HG02623 (cell line): ENCODE data around the gene GRID2.

ENCODE experiments used
- ATAC-seq: cut with Tn5 transposase; IDR thresholded peaks from one replicate; pipeline ENCODE4 v1.9.1; 2021; ENCODE audit warnings: moderate library complexity; ENCODE audit not compliant: unreplicated experiment

The GRID2 gene

GRCh38 chr4:93373893-93374860 is 1070.4 kb downstream of the GRID2 start:
- ATAC-seq, result no peak

DNA sequence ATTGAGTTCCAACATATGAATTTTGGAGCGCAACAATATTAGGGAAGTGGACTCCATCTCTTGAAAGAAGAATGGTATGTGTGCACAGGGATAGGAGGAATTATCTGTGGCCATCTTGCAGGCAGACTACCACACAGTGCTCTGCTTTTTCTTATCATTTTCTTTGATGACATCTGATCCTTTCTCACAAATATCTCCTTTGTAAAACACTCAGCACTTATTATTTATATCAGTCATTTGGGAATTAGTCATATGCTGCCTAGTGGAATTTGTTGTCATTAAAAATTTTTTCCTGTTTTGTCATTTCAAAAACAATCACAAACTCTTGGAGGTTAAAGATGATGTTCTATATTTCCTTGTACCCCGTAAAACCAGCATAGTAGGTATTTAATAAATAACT is 1080.5 kb downstream of the GRID2 start:
- ATAC-seq, result no peak

- no peak for ATAC-seq
Observed at GRCh38 chr4:93384887-93385286, 1081.1 kb downstream of the GRID2 start.

DNA sequence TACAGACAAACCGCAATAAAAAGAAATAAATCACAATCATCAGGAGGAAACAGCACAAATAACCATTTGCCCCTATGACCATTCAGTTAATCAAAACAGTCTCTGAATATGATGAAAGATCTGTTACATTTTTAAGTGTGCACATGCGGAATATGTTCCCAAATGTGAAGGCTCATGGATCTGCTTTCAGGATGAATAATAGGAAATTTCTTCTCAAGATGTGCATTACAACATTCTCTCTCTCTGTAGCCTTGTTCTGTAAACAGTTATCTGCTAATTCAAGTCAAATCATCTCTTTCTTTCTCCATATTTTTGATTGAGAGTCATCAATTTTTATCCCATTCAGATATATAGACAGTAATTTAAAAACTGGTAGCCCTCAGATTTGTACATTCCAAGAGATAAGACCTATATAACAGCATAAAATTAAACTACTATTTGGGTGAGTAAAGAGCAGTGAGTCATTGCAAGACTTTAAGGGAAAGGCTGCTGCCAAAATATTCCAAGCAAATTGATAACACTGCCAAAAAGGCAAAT is 1090.8 kb downstream of the GRID2 start:
- ATAC-seq, result no peak

DNA sequence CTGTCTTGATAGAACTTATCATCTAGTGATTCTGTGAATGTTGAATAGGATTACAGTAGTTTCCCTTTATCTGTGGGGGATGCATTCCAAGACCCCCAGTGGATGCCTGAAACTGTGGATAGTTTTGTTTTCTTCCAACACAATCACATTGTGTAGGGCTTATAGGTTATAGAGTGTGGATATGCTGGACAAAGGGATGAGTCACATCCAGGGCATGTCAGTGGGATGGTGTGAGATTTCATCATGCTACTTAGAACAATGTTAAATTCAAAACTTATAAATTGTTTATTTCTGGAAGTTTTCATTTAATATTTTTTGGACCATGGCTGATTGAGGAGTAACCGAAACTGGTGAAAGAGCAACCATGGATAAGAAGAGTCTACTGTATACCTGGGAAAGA is 1092.5 kb downstream of the GRID2 start:
- ATAC-seq, result no peak

DNA sequence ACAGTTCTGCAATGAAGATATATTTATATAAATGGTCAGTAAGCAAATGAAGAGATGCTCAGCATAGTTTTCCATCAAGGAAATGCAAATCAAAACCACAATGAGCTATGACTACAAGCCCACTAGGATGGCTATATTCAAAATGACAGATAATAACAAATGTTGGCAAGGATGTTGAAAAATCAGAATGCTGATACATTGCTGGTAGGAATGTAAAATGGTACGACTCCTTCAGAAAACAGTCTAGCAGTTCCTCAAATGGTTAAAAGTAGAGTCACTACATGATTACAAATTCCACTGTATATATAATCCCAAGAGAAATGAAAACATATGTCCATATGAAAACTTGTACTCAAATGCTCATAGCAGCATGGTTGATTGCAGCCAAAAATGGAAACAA is 1099.8 kb downstream of the GRID2 start:
- ATAC-seq, result no peak

DNA sequence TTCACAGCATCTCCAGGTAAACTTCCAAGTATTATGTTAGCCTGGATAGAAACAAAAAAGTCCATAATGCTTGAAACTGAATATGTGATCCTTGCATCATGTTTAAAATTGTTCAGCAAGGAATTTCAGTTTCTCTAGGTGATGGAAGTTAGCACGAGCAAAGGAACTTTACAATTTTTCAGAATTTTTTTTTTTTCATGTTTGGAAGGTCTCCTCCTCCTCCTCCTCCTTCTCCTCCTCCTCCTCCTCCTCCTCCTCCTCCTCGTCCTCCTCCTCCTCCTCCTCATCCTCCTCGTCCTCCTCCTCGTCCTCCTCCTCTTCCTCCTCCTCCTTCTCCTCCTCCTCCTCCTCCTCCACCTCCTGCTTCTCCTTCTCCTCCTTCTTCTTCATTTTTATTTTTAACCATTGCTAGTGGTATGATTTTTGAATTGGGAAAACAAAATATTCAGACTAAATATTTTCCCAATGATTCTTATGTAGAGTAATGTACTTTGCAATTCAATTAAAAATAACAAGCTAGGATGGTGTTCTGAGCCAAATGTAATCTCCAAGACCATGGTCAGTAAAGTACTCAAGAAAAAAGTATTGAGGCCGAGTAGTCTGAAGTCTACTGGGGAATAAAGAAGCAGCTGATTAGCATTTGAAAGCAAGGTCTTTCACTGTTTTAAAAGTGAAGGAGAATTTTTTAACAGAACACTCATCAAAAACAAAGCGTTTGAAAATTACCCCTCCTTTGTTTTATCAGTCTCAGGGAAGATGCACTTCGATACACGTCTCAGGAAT is 1103.9 kb downstream of the GRID2 start:
- no peak for ATAC-seq

- no peak for ATAC-seq
Observed at GRCh38 chr4:93409035-93409434, 1105.3 kb downstream of the GRID2 start.

- ATAC-seq, result no peak
Observed at GRCh38 chr4:93414041-93414550, 1110.3 kb downstream of the GRID2 start.

DNA sequence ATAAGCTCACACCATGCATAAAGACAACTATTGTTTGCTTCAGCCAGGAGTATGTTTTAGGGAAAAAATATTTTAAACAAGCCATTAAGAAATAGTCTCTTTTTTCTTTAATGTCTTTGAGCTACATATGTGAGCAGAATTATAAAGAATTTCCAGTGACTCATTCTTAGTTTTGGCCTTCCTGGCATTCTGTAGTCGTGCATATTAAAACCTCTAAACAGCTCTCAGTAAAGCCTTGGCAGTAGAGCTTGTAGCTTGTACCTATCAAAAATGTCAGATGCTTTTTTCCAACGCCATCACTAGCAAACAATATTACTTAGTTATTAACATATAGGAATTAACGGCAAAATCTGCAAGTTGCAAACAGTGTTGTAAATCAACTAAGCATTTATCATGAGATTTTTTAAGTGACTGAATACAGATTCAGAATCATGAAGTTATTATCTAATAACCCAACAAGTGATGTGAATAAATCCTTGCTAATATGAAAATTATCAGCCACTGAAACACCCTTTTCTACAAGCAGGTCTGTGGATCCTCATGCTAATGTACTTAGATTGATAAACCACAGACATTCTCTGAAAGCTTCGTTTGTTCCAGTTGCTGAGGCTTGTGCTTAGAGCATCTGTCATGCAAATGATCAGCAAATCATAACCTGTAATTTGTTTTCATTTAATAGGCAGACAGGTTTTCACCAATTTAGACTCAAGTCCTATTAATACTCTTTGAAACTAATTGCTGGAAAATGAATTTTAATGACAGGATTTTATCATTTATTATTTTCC is 1112.8 kb downstream of the GRID2 start:
- no peak for ATAC-seq

GRCh38 chr4:93431371-93431770 is 1127.6 kb downstream of the GRID2 start:
- ATAC-seq, result no peak

DNA sequence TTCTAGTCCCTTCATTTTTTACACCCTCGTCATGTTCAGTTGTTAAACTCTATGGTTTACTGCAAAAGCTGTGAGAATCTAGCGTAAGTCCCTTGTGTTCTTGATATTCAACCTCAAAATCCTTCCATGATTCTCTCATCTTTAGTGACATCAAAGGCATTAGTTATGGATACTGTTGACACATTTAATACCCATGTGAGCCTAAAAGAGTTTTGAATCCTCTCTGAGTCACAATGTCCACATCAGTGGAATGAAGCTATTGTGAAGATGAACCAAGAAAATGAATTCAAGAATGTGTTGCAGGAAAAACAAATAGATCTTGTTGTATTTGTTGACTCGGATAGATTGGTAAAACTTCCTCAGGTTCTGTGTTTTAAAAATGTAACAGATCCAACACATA is 1130.1 kb downstream of the GRID2 start:
- no peak for ATAC-seq

DNA sequence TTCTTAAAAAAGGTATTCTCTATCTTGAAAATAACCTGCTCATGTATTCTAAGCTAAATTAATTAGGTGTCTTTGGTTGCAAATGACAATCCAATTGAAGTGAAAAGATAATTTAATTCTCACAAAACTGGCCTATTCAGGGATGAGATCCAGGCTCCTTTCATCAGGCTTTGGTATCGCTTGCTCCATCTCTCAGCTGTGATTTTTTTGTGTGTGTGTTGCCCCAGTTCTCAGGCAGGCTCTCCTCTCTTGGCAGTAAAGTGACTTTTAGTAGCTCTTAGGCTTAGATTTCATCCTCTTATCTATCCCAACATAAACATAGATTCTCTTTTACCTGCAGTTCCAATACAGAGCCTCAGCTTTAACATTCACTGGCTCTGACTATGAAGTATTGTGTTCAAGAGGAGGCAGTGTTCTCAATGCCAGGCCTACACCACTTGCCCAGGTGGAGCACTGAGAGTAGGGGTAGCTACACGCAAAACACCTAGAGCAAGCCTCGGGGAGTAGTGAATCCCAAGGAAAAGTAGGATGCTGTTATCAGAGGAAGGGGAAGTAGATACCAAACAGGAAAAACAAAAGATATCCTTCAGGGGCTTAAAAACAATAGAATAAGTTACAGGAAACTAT is 1132.3 kb downstream of the GRID2 start:
- ATAC-seq, result no peak

DNA sequence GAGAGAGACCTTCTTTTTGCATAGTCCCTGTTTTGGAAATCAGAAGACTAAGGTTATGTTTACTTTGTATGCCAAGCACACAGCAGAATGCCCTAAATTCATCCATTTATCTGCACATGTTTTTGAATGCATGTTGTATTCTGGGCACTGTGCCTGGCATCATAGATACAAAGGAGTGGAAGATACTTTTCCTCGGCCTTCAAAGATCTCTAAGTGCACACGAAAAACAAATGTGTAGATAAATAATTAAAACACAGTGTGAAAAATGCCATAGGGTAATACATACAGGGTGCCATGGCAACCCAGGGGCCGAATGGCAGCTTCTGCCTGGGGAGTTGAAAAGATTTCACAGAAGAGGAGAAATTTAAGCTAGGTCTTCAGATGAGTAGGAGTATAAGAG is 1134.2 kb downstream of the GRID2 start:
- no peak for ATAC-seq

- no peak for ATAC-seq
Observed at GRCh38 chr4:93444860-93445259, 1141.1 kb downstream of the GRID2 start.

- no peak for ATAC-seq
Observed at GRCh38 chr4:93446038-93446437, 1142.3 kb downstream of the GRID2 start.

GRCh38 chr4:93448691-93449293 is 1145.0 kb downstream of the GRID2 start:
- no peak for ATAC-seq

- no peak for ATAC-seq
Observed at GRCh38 chr4:93451954-93452353, 1148.2 kb downstream of the GRID2 start.

- ATAC-seq, result no peak
Observed at GRCh38 chr4:93461541-93461940, 1157.8 kb downstream of the GRID2 start.

- ATAC-seq, result no peak
Observed at GRCh38 chr4:93466446-93466845, 1162.7 kb downstream of the GRID2 start.
